RWPE2 (cell line): ENCODE results near the gene WDR1.
A peak's percentile ranks its signal among the peaks of the same experiment; 100 is the strongest.

Experiments used
- ATAC-seq: fragments of 200-7000 bp; cut with Tn5 transposase; 3 replicates; pipeline ENCODE4 v1.9.1; 2021; ENCODE audit warnings: low read depth
- DNase-seq: peaks from one replicate; pipeline ENCODE4 v3.0.0-alpha.2; 2020; ENCODE audit warnings: low spot score
- H3K27ac ChIP-seq: fragments of 450-650 bp; 2 replicates; pipeline ENCODE4 v1.5.1; 2017; ENCODE audit warnings: mild to moderate bottlenecking; ENCODE audit not compliant: poor library complexity, severe bottlenecking
- H3K27me3 ChIP-seq: fragments of 250-450 bp; sonication (Bioruptor Pico); 2 replicates; pipeline ENCODE4 v1.5.1; 2021; ENCODE audit warnings: mild to moderate bottlenecking, moderate library complexity; ENCODE audit not compliant: insufficient read depth, poor library complexity, severe bottlenecking
- H3K36me3 ChIP-seq: fragments of 250-450 bp; sonication (Bioruptor Pico); 2 replicates; pipeline ENCODE4 v1.5.1; 2020; ENCODE audit warnings: low read depth, mild to moderate bottlenecking, moderate library complexity
- H3K4me1 ChIP-seq: fragments of 250-450 bp; sonication (Bioruptor Pico); 2 replicates; pipeline ENCODE4 v1.5.1; 2021; ENCODE audit warnings: mild to moderate bottlenecking, moderate library complexity; ENCODE audit not compliant: insufficient read depth, poor library complexity, severe bottlenecking
- H3K4me3 ChIP-seq: fragments of 250-450 bp; sonication (Bioruptor Pico); 2 replicates; pipeline ENCODE4 v1.5.1; 2021; ENCODE audit warnings: mild to moderate bottlenecking, moderate library complexity; ENCODE audit not compliant: severe bottlenecking
- H3K9me3 ChIP-seq: fragments of 250-450 bp; sonication (Bioruptor Pico); 2 replicates; pipeline ENCODE4 v1.5.1; 2021; ENCODE audit warnings: mild to moderate bottlenecking, moderate library complexity; ENCODE audit not compliant: severe bottlenecking
- CTCF ChIP-seq: fragments of 450-650 bp; IDR thresholded peaks from one replicate; pipeline ENCODE4 v1.5.1; 2017; ENCODE audit warnings: mild to moderate bottlenecking, moderate library complexity; ENCODE audit not compliant: poor library complexity, severe bottlenecking

WDR1 gene

DNA sequence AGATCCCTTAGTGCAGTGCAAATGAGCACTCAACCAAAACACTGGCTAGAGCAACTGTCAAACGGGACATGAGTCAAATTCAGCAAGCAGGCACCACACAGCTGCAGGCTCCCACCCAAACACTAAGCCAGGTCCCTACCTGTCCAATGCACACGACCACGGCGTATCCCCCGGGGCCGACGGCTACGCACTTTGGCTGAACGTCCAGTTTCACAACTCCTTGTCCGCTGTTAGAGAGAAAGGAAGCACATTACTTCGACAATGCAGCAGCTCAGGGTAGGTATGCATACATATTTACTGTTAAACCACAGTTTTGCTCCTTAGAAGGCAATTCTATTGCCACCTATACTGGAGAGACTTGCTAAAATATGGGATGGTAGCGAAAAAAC is 35.4 kb downstream of the WDR1 start:
- no peaks in the 10 kb centered on the region for H3K9me3 ChIP-seq
- no peaks in the 10 kb centered on the region for H3K27me3 ChIP-seq
- H3K27ac ChIP-seq, result no peak overlapping the region
- TF ChIP-seq CTCF, result no peak
- H3K4me3 ChIP-seq, result no peak overlapping the region
- DNase-seq (no peak), ATAC-seq (no peak)
- H3K4me1 ChIP-seq, result no peaks in the 10 kb centered on the region
- H3K36me3 ChIP-seq, result peaks cover 98% of the 10 kb centered on the region

- no peak for TF ChIP-seq CTCF
- Histone ChIP-seq H3K36me3 (peaks cover 98% of the 10 kb centered on the region), H3K27me3 (no peaks in the 10 kb centered on the region), H3K27ac (no peak overlapping the region), H3K4me1 (no peaks in the 10 kb centered on the region), H3K4me3 (no peak overlapping the region), H3K9me3 (no peaks in the 10 kb centered on the region)
- ATAC-seq (no peak), DNase-seq (peak; percentile 34)
Measured at GRCh38 chr4:10080589-10081217, 35.9 kb downstream of the WDR1 start.

DNA sequence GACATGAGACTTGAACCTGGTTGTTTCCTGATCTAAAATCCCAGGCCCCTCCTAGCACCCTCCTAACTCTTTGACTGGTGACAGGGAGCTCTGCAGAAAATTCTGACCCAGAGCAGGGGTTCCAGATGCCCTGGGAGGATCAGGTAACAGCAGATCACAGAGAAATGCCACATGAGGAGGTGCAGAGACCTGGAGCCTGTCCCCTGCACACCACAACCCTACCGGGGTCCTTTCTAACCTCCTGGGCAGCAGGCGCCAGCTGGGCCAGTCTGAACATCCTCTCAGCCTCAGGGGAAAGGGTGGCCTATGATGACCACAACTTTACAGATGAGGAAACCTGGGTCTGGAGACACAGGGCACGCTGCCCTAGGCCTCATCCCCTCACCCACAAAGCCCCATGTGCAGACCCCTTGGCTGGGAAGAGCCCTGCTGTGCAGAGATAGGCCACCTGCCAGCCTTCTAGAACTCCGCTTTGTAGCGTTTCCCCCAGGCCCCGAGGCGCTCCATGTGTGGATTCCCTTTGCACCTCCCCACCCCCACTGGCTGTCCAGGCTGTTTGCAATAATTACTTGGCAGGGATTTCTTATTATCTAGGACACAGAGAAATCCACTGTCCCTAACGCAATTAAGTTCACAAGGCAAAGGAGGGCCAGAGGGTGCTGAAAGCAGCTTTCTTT is 36.5 kb downstream of the WDR1 start:
- no peaks in the 10 kb centered on the region for H3K9me3 ChIP-seq
- no peak overlapping the region for H3K27ac ChIP-seq
- DNase-seq (peak; percentile 24), ATAC-seq (no peak)
- peaks cover 98% of the 10 kb centered on the region for H3K36me3 ChIP-seq
- H3K27me3 ChIP-seq, result no peaks in the 10 kb centered on the region
- H3K4me1 ChIP-seq, result no peaks in the 10 kb centered on the region
- H3K4me3 ChIP-seq, result no peak overlapping the region
- TF ChIP-seq CTCF, result no peak

DNA sequence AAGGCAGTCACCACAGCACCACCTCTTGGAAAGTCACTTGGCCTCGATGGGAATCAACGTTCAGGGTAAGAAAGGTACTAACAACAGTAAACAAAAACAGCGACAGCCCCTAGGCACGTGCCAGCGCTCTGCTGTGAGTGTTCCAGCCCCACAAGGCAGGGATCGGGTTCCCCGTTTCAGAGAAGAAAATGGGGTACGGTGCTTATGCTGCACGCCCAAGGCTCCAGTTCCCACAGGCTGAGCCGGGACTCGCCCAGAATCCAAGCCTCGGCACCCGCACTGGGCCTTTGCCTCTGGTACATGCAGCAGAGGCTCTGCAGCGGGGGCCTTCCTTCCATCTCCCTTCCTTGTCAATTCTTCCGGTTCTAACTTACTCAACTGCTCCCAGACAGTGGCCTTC is 37.3 kb downstream of the WDR1 start:
- TF ChIP-seq CTCF, result no peak
- Histone ChIP-seq H3K27ac (no peak overlapping the region), H3K4me1 (no peaks in the 10 kb centered on the region), H3K27me3 (no peaks in the 10 kb centered on the region), H3K9me3 (no peaks in the 10 kb centered on the region), H3K4me3 (no peak overlapping the region), H3K36me3 (peaks cover 98% of the 10 kb centered on the region)
- DNase-seq, result peak; percentile 46
- no peak for ATAC-seq

- H3K4me1 ChIP-seq, result no peaks in the 10 kb centered on the region
- peak; percentile 44 for DNase-seq
- no peak for ATAC-seq
- peaks cover 98% of the 10 kb centered on the region for H3K36me3 ChIP-seq
- no peaks in the 10 kb centered on the region for H3K9me3 ChIP-seq
- H3K27me3 ChIP-seq, result no peaks in the 10 kb centered on the region
- peak overlapping the region; percentile 5 for H3K27ac ChIP-seq
- no peak for TF ChIP-seq CTCF
- H3K4me3 ChIP-seq, result no peak overlapping the region
Measured at GRCh38 chr4:10078481-10079233, 37.9 kb downstream of the WDR1 start.
